Loucy (cell line): ENCODE results near the gene ATXN7L1.

Experiments
- H2AFZ ChIP-seq: fragments of 200-600 bp; sonication (generic); 2 replicates; pipeline ENCODE4 v1.6.0; 2016; ENCODE audit warnings: antibody characterized with exemption, mild to moderate bottlenecking, low read length, moderate library complexity
- H3F3A ChIP-seq: fragments of 200-600 bp; 2 replicates; pipeline ENCODE4 v1.6.0; 2016; ENCODE audit warnings: antibody characterized with exemption, low read depth, mild to moderate bottlenecking
- H3K27me3 ChIP-seq: fragments of 200-600 bp; sonication (generic); 2 replicates; pipeline ENCODE4 v1.6.1; 2014; ENCODE audit warnings: low read length, mild to moderate bottlenecking; ENCODE audit not compliant: insufficient read depth, poor library complexity, severe bottlenecking
- H3K36me3 ChIP-seq: fragments of 200-600 bp; sonication (generic); 2 replicates; pipeline ENCODE4 v1.6.1; 2016; ENCODE audit warnings: low read length; ENCODE audit not compliant: insufficient read depth
- H3K4me1 ChIP-seq: fragments of 200-600 bp; sonication (generic); 2 replicates; pipeline ENCODE4 v1.5.1; 2014; ENCODE audit warnings: low read length, mild to moderate bottlenecking; ENCODE audit not compliant: insufficient read depth, poor library complexity, severe bottlenecking
- H3K4me2 ChIP-seq: fragments of 200-600 bp; sonication (generic); 2 replicates; pipeline ENCODE4 v1.6.0; 2014; ENCODE audit warnings: antibody characterized with exemption, low read length, low read depth, mild to moderate bottlenecking; ENCODE audit not compliant: poor library complexity, severe bottlenecking
- H3K4me3 ChIP-seq: fragments of 200-600 bp; sonication (generic); 2 replicates; pipeline ENCODE4 v1.5.1; 2014; ENCODE audit warnings: low read length, mild to moderate bottlenecking, mixed read lengths; ENCODE audit not compliant: poor library complexity, severe bottlenecking
- H3K79me2 ChIP-seq: fragments of 200-600 bp; sonication (generic); 2 replicates; pipeline ENCODE4 v1.6.1; 2014; ENCODE audit warnings: low read length; ENCODE audit not compliant: insufficient read depth
- H3K9ac ChIP-seq: fragments of 200-600 bp; sonication (generic); 2 replicates; pipeline ENCODE4 v1.6.0; 2014; ENCODE audit warnings: mild to moderate bottlenecking, low read depth, low read length, moderate library complexity; ENCODE audit not compliant: poor library complexity, severe bottlenecking
- H3K9me2 ChIP-seq: fragments of 200-600 bp; sonication (generic); replicated peaks from 2 replicates; pipeline ENCODE4 v1.6.1; 2016; ENCODE audit warnings: low read depth, low read length, mixed read lengths
- H3K9me3 ChIP-seq: fragments of 200-600 bp; sonication (generic); 2 replicates; pipeline ENCODE4 v1.6.1; 2014; ENCODE audit warnings: mild to moderate bottlenecking, antibody characterized with exemption, low read length, low read depth; ENCODE audit not compliant: insufficient read depth
- H4K20me1 ChIP-seq: fragments of 200-600 bp; sonication (generic); 2 replicates; pipeline ENCODE4 v1.6.0; 2014; ENCODE audit warnings: antibody characterized with exemption, low read length, mild to moderate bottlenecking; ENCODE audit not compliant: insufficient read depth, poor library complexity, severe bottlenecking
- EZH2phosphoT487 ChIP-seq: fragments of 200-600 bp; IDR thresholded peaks from 2 replicates; pipeline ENCODE4 v1.6.1; 2018; ENCODE audit warnings: antibody characterized with exemption, mild to moderate bottlenecking, moderate library complexity, borderline replicate concordance
- TF ChIP-seq, protein P1 (sequence below): fragments of 200-600 bp; sonication (generic); conservative IDR thresholded peaks from 2 replicates; pipeline ENCODE4 v1.5.1; 2014; ENCODE audit warnings: mild to moderate bottlenecking, antibody characterized with exemption, low read length

The ATXN7L1 gene

DNA sequence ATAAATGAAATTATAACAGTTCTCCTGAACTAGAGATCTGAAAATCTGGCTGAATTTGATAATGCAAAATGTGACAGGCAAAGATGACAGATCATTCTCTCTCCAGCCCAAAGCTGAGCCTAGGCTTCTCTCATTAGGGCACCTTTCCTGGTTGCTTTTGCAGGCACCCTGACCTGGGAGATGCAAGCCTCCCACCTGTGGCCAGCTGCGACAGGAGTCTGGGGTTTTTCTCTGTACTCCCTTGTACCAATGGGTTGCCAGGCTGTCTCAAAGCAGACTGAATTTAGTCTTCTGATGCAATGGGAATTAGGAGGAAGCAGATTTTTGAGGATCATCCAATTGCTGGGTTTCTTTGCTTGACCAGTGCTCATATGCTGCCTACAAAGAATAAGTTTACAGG is 210.1 kb downstream of the ATXN7L1 start:
- no peaks in the 10 kb centered on the region for H4K20me1 ChIP-seq
- no peaks in the 10 kb centered on the region for H3F3A ChIP-seq
- no peak overlapping the region for H3K9ac ChIP-seq
- H3K4me3 ChIP-seq, result no peak overlapping the region
- no peaks in the 10 kb centered on the region; the same call in 1 of the 2 replicates for H3K36me3 ChIP-seq
- H3K27me3 ChIP-seq, result no peaks in the 10 kb centered on the region
- H3K4me2 ChIP-seq, result no peak overlapping the region
- no peak for TF ChIP-seq EZH2phosphoT487
- TF ChIP-seq, protein P1, sequence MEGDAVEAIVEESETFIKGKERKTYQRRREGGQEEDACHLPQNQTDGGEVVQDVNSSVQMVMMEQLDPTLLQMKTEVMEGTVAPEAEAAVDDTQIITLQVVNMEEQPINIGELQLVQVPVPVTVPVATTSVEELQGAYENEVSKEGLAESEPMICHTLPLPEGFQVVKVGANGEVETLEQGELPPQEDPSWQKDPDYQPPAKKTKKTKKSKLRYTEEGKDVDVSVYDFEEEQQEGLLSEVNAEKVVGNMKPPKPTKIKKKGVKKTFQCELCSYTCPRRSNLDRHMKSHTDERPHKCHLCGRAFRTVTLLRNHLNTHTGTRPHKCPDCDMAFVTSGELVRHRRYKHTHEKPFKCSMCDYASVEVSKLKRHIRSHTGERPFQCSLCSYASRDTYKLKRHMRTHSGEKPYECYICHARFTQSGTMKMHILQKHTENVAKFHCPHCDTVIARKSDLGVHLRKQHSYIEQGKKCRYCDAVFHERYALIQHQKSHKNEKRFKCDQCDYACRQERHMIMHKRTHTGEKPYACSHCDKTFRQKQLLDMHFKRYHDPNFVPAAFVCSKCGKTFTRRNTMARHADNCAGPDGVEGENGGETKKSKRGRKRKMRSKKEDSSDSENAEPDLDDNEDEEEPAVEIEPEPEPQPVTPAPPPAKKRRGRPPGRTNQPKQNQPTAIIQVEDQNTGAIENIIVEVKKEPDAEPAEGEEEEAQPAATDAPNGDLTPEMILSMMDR, result no peak
- no peaks in the 10 kb centered on the region for H3K9me2 ChIP-seq
- no peaks in the 10 kb centered on the region for H3K4me1 ChIP-seq
- no peak overlapping the region for H2AFZ ChIP-seq
- H3K9me3 ChIP-seq, result no peaks in the 10 kb centered on the region
- H3K79me2 ChIP-seq, result no peaks in the 10 kb centered on the region

DNA sequence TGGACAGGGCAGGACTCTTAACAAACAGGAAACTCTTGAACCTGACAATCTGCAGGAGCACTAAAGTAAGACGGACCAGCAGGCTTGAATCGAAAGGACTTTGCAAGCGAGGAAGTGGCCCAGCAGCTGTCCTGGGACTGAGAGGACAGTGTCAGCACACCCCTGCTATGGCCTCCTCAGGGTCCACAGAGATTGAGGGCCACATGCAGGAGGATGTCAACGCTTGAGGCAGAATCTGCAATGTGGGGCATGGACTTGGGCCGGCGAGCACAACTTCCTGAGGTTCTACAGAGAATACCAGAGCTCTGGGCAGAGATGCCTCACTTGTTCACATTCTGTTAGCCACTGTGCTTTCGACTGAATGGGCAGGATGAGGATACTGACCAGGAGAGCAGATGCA is 210.7 kb downstream of the ATXN7L1 start:
- Histone ChIP-seq H2AFZ (no peak overlapping the region), H3K79me2 (no peaks in the 10 kb centered on the region), H3K9me3 (no peaks in the 10 kb centered on the region), H3K9ac (no peak overlapping the region), H3K36me3 (peaks cover 3% of the 10 kb centered on the region; the same call in 1 of the 2 replicates), H3K4me1 (no peaks in the 10 kb centered on the region), H3K9me2 (no peaks in the 10 kb centered on the region), H4K20me1 (no peaks in the 10 kb centered on the region), H3F3A (no peaks in the 10 kb centered on the region), H3K27me3 (no peaks in the 10 kb centered on the region), H3K4me2 (no peak overlapping the region), H3K4me3 (no peak overlapping the region)
- TF ChIP-seq, protein P1, result no peak

DNA sequence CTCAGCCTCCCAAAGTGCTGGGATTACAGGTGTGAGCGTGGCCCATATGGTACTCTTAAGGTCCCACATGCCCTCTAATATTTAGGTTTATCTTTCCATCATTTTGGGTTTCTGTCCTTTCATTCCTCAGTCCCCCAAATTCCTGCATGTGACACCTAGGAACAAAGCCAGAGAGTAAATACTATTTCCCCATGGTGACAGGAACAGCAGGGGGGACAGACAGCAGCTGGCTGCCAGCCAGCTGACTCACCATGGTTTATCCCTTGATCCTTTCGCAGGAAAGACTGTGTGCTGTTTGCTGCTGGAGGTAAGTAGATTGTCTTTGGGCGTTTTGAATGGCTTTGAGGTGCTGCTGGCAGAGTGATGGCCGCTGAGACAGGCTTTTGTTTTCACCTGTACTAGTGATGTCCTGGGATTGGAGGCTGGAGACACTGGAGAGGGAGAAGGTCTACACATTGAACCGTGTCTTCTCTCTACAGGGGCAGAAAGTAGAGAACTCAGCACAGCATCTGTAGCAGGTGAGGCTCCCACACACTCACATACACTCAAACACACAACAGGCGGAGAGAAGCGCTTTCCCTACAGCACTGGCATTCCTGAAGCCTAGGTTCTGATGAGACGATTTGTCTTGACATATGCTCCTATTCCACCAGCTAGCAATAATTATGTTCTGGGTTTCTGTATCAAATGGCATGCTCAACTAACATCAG is 211.4 kb downstream of the ATXN7L1 start:
- Histone ChIP-seq H3K27me3 (no peaks in the 10 kb centered on the region), H3K9me3 (no peaks in the 10 kb centered on the region), H3K9me2 (no peaks in the 10 kb centered on the region), H3K36me3 (peaks cover 3% of the 10 kb centered on the region; the same call in 1 of the 2 replicates), H3K4me1 (no peaks in the 10 kb centered on the region), H4K20me1 (no peaks in the 10 kb centered on the region), H2AFZ (no peak overlapping the region), H3K9ac (no peak overlapping the region), H3F3A (no peaks in the 10 kb centered on the region), H3K79me2 (no peaks in the 10 kb centered on the region), H3K4me3 (no peak overlapping the region), H3K4me2 (no peak overlapping the region)
- TF ChIP-seq, protein P1, result no peak
- TF ChIP-seq EZH2phosphoT487, result no peak
